SH-SY5Y (cell line): ENCODE data around the gene ARID3A.

Source experiments
- GATA2 ChIP-seq: IDR thresholded peaks from 2 replicates; pipeline ENCODE4 v1.6.1; 2011; ENCODE audit warnings: mild to moderate bottlenecking, low read depth, low read length
- GATA3 ChIP-seq: IDR thresholded peaks from 2 replicates; pipeline ENCODE4 v1.6.1; 2011; ENCODE audit warnings: low read depth, mild to moderate bottlenecking, low read length, moderate library complexity

- TF ChIP-seq GATA3: no peak
- no peak for TF ChIP-seq GATA2
These were observed 26.3 kb upstream of the ARID3A start for GRCh38 chr19:899336-900042.
